Pericardium fibroblast (primary cell): ENCODE results near the gene ZNF215. TPM values are rescaled to one million over a fixed set of nuclear protein-coding genes. Genes with fewer than 3 reads are reported as not detected.

Experiments used
- total RNA-seq: library from RNA; depleted of rRNA; stranded (reverse); fragments of >200 nt; gene quantifications from 2 replicates; pipeline ENCODE4 v1.2.3, GENCODE V29; 2015

Gene ZNF215
- total RNA-seq: 1.5 and 2.5 TPM in 2 replicates

GRCh38 chr11:6926208-6927029 lies at the start of gene ZNF215:
TSS of gene ZNF215 (plus strand) at chr11:6926426. CDS start at chr11:6932273, 5,847 bp downstream.

DNA sequence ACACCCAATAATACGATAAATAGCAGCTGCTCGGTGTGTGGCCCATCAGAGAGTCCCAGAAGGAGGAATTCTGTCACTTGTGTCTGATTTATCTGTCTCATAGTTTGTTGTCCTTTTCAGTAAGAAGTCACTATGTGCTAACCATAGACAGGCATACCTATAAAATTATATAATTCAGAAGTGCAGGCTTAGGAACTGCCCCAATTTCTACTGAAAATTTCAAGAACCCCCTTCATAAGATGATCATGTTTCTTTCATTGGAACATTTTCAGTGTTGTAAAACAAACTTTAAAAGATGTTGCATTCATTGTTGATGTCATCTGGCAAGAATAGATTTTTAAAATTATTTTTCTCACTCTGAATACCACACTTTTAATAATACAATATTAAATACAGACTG lies 33.8 kb upstream of the ZNF215 start, which contains the start of gene OR2D2:
Gene OR2D2 (minus strand): TSS at position 101 of the 400 bp plus-strand sequence. CDS start 0 bp downstream, at position 101.

DNA sequence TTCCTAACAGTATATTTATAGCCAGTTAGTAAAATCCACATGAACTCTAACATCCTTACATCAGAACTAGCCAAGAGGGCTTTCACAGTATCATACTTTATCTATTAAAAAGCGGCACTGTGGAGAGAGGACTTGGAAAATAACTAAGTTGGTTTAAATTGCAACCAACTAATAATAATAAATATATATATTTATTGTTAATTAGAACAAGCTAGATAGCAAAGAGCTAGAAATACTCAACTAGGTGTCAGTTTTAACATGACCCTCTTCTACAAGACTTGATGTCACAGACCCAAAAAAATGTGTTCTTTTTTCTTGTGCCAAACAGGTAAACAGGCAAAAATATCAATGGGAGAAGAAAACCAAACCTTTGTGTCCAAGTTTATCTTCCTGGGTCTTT lies 5.5 kb upstream of the ZNF215 start, which contains the start of gene OR2D3:
Gene OR2D3 (plus strand): TSS at position 301 of the 400 bp plus-strand sequence. CDS start 0 bp downstream, at position 301.

Other genes starting within 250 kb of the ZNF215 start
- 25.2 and 44.6 TPM in 2 replicates for gene MRPL17, start 243.1 kb upstream of the ZNF215 start, total RNA-seq
- gene OR2AG2, start 154.4 kb upstream of the ZNF215 start, total RNA-seq: not detected in 2 replicates
- not detected in 2 replicates for gene OR2AG1, start 143.4 kb upstream of the ZNF215 start, total RNA-seq
- not detected in 2 replicates for gene OR6A2, start 126.7 kb upstream of the ZNF215 start, total RNA-seq
- gene OR10A5, start 80.7 kb upstream of the ZNF215 start, total RNA-seq: not detected in 2 replicates
- gene OR10A2, start 63.4 kb upstream of the ZNF215 start, total RNA-seq: not detected in 2 replicates
- not detected in 2 replicates for gene OR10A4, start 49.8 kb upstream of the ZNF215 start, total RNA-seq
- 3.1 TPM in 1 of 2 replicates, not detected in the other for gene OR2D2, start 33.9 kb upstream of the ZNF215 start, total RNA-seq
- not detected in 2 replicates for gene OR2D3, start 5.4 kb upstream of the ZNF215 start, total RNA-seq
- gene ZNF214, start 93.9 kb downstream of the ZNF215 start, total RNA-seq: 0.70 and 2.0 TPM in 2 replicates
- not detected in 2 replicates for gene NLRP14, start 94.1 kb downstream of the ZNF215 start, total RNA-seq
- not detected in 2 replicates for gene RBMXL2, start 162.6 kb downstream of the ZNF215 start, total RNA-seq